SKM-1 (cell line): ENCODE measurements around the gene SLC8A1.

Experiments
- DNase-seq: peaks from one replicate; lab custom pipeline; 2025; ENCODE audit not compliant: unreplicated experiment; lab: John Stamatoyannopoulos, UW

The SLC8A1 gene

DNA sequence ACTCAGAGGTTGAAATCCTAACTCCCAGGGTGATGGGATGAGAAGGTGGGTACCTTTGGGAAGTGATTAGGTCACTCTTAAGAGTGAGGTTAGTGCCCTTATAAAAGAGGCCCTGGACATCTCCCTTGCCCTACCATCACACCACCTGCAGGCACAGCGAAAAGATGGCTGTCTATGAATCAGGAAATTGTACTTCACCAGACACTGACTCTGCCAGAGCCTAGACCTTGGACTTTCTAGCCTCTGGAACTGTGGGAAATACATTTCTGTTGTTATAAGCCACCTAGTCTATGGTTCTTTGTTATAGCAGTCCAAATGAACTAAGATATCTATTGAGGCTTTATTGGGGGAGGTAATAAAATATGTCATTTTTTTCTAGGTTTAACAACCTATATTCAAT, 203.6 kb downstream of the SLC8A1 start:
- DNase-seq, result no peak

DNA sequence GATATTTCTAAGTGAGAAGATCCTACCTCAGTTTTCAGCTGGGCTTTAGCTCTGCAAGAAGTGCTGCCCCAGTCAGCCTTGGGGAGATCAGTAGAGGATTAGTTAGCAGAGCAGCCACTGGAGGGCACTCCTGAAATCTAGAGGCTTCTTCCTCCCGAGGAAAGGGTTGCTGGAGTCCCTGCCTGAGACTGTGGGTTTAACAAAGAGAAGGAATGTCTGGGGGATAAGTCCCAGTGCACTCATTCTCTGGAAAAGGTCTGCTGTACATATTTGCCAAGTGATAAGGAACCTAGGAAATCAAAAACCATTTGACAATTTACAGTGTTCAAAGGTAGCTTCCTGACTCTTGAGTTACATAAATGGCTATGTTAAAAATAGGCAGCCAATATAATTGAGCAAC, 207.2 kb downstream of the SLC8A1 start:
- DNase-seq, result peak; percentile 15

GRCh38 chr2:40244251-40244650, 207.6 kb downstream of the SLC8A1 start:
- no peak for DNase-seq

DNA sequence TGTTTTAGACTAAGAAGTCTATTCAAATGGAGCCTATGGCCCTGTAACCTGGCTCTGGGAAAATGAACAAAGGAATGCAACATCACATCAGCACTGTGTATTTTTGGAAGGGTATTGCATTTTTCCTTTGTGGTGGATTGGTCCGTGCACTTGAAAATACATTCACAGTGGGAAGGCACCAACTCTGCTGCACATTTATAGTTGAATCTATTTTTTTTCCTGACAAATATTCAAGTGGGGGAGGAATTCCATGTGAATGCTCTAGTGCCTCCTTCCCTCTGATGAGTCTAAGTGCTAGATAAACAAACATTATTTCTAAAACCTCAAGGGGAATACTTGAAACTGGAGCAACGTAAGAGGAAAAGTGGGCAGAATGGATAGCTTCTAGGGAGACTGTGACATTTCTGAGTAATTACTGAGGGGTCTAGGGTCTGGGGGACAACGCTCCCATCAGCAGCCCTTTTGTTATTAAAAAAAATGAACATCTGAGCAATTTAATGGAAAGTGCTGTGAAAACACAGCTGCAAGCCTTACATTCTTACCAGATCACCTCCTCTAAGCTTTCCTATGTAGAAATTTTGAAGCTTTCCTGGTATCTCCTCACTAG, 208.2 kb downstream of the SLC8A1 start:
- no peak for DNase-seq

DNA sequence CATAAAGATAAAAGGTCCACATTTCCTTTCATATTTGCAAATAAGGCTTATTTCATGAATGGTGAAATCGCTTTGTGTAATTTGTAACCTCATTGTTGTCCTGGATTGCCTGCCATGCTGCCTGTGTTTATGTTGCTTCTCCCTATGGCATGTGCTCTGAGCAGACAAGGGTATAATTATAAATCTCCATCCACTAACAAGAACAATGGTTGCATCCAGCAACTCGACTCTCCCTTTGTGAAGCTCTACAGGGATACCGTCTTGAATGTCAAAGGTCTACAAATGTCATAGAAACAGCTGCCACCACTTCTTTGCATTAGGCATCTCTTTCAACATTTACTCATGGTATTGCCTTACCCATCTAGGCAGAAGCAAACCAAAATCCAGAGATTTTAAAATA, 209.6 kb downstream of the SLC8A1 start:
- no peak for DNase-seq

DNA sequence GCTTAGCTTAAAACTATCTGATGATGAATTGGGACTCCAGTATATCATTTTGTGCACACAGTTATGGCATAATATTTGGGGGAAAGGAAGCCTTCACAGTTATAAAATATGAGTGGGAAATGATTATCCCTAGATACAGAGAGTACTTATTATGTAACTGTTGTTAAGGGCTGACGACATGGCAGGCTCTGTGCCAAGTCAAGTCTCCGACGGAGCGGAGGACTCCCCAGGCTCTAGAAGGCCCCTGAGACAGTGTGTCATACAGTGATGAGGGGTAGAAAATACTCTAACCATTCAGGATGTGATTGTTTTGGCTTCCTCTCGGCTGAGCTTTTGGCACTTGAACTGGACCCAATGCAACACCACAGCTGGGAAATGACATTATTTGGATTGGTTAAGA, 211.8 kb downstream of the SLC8A1 start:
- DNase-seq, result no peak

DNA sequence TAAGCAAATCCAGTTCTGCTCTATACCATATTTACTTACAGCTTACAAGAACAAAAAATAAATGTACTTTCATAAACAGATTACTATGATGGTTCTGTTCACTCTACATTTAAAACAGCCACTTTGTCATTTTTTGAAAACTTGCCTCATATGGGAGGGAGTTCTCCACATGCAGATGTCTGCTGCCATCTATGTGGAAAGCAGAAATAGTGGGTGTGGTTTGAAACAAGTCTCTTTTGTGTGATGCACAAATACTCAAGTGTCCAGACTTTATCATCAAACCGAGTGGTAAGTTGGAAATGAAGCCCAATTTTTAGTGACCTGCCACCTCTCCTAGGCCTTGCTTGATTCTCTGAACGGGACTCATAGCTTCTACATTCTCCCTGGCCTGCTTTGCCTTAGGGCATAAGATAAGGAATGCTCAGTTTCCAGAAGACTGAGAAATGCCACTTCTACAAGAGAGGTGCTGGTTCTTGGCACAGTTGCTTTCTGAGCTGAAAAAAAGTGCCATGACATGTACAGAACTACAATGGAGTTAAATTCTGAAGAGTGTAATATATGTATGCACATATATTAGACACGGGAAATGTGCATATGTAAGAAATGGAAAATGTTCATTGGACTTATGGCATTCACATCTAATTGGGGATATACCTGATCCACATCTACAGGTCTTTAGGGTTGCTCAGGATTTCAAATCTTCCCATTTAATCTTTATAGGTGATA, 221.0 kb downstream of the SLC8A1 start:
- DNase-seq, result no peak

GRCh38 chr2:40230186-40230585, 221.7 kb downstream of the SLC8A1 start:
- DNase-seq, result no peak

DNA sequence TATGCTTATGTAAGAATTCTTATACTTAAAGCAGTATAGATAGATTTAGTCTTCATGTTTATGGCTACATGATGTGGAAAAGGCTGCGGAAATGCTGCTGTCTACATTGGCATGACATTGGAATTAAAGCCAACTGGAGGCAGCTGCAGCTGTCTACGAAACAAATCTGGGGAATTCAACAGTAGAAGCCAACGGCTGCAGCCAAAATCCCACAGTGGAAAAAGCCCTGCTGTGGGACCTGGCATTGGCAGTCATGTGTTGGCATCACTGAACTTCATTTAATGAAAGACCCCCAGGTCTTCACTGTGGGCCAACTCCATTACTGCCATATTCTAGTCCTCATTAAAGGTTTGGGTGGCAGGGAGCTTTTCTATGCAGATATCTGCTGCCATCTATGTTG, 223.6 kb downstream of the SLC8A1 start:
- DNase-seq, result no peak

DNA sequence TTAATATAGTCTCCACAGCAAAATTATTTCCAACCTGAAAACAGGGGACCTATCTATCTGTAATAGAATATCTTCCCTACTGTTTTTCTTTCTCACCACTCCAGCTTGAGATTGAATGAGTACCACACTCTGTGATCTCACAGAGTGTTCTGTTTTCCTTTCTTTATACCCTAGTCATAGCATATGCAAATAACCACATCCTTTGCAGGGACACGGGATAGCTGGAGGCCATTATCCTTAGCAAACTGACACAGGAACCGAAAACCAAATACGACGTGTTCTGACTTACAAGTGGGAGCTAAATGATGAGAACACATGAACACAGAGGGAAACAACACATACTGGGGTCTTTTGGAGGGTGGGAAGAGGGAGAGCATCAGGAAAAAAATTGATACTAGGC, 224.7 kb downstream of the SLC8A1 start:
- no peak for DNase-seq

DNA sequence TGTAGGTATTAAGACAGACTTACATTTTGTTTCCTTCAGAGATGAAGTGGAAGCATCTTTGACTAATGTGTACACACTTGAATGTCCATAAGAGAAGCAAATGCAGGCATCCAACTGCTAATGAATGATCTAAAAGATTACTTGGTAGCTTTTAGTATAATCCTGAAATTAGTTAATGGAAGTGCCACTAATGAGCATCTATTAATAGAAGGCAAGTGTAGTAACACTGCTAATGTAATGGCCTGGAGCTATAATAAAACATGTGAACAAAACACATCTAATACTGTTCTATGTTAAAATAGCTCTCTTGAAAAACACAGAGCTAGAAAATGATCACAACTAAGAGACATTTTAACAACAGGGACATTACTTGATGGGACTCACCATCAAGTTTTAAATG, 225.3 kb downstream of the SLC8A1 start:
- no peak for DNase-seq

- no peak for DNase-seq
These were observed 226.2 kb downstream of the SLC8A1 start for GRCh38 chr2:40225670-40226210.

DNA sequence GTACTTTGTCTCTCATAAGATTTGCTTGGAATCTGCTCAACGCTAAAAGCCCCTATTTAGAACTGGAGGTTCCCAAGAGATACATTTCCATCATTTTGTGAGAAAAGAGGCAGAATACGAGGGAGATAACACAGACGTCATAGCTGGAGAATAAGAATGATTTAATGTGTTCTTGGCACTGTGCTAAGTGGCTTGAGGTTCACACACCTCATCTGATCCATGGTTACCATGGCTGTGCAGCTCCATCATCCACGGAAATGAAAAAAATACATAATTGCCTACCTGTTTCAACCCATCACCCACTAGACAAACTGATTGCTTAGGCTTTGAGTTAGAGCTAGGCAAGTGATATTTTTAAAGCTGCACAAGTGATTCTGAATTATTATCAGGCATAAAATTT, 227.6 kb downstream of the SLC8A1 start:
- DNase-seq, result no peak

- DNase-seq, result no peak
These were observed 231.5 kb downstream of the SLC8A1 start for GRCh38 chr2:40220177-40220925.

GRCh38 chr2:40219141-40219540, 232.7 kb downstream of the SLC8A1 start:
- DNase-seq, result no peak

DNA sequence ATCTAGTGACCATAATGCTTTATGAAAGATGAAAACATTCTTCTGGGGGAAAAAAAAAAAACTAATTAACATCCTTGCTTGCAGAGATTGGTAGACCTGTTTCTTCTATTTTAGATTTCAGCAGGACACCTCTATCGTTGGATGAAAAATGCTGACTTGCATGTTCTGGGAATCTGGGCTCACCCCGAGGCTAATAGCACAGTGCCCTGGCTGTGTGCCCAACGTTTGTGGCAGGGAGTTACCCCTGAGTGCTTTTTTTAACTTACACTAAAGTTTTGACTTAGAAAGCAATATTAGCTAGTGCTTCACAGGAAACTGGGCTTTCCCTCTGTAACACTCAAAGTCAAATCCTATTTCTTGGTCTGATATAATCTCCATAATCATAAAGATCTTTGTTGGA, 233.2 kb downstream of the SLC8A1 start:
- no peak for DNase-seq

- DNase-seq, result no peak
These were observed 238.3 kb downstream of the SLC8A1 start for GRCh38 chr2:40213619-40214018.

DNA sequence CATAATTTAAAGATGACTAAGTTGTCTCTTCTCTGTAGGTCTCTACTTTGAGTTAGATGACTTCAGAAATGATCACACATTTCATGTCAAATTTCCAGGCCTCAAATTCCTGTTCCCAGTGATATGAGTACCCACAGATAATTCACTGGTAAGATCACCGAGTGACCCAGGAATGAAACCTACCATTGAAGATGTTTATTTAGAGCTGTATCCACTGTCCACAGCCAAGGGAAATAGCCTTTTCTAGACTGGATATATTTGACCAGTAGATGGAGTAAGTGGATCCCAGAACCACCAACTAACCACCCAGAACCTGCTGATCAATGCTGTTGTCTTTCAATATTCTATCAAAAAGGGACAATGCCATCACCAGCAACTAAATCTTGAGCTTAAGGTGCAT, 238.8 kb downstream of the SLC8A1 start:
- no peak for DNase-seq

GRCh38 chr2:40210968-40211353, 240.9 kb downstream of the SLC8A1 start:
- DNase-seq, result no peak

DNA sequence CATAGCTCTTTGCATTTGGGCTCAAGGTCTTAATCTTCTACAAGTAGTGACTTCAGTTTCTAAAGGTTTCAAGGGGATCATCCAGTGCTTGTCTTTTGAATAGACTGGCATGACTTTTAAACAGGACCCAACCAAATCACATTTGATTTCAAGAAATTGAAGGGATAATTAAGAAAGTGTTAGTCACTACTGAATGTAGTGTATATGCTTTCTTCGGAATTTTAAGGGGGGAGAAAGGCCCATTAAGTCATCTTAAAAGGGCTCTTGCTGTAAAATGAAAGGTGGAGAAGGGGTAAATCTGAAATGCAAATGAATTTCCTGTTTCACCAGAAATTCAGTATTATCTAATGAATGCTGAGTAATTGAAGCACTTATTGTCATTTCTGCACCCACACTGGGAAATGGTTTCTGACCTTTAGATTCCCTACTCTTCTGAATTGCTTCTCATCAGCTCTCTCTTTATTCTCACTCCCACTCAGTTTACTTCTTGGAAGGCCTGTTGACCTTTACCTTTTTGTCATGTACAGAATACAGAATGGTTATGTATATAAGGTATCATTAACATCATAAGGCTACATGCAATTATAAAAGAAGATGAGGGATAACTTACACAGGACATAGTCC, 241.4 kb downstream of the SLC8A1 start:
- no peak for DNase-seq

GRCh38 chr2:40209761-40210160, 242.1 kb downstream of the SLC8A1 start:
- no peak for DNase-seq

GRCh38 chr2:40208463-40208862, 243.4 kb downstream of the SLC8A1 start:
- no peak for DNase-seq
